Fibroblast of mammary gland (primary cell): Measurements from ENCODE around the gene CREB3L1.

Experiments used
- DNase-seq: peaks from one replicate; pipeline ENCODE4 v3.0.0-alpha.2; 2010; ENCODE audit warnings: low read depth
- H3K4me3 ChIP-seq: 2 replicates; pipeline ENCODE4 v1.5.1; 2011; ENCODE audit warnings: low read depth, mild to moderate bottlenecking, low read length, moderate library complexity; ENCODE audit not compliant: control insufficient read depth
- CTCF ChIP-seq: conservative IDR thresholded peaks from 2 replicates; pipeline ENCODE4 v1.5.1; 2011; ENCODE audit warnings: low read depth, low read length, inconsistent platforms; ENCODE audit not compliant: control insufficient read depth, insufficient read depth

CREB3L1 gene

GRCh38 chr11:46350695-46351094 is 73.2 kb downstream of the CREB3L1 start:
- no peak for DNase-seq
- no peak overlapping the region for H3K4me3 ChIP-seq
- no peak for TF ChIP-seq CTCF

- no peak for DNase-seq
- TF ChIP-seq CTCF = no peak
- H3K4me3 ChIP-seq = no peak overlapping the region
Observed at GRCh38 chr11:46351148-46351547, 73.7 kb downstream of the CREB3L1 start.

GRCh38 chr11:46351606-46352005 is 74.1 kb downstream of the CREB3L1 start:
- no peak for DNase-seq
- no peak overlapping the region for H3K4me3 ChIP-seq
- TF ChIP-seq CTCF = no peak

- peak; percentile 42 for DNase-seq
- H3K4me3 ChIP-seq = no peak overlapping the region
- TF ChIP-seq CTCF = peak; percentile 79
Observed at GRCh38 chr11:46352063-46352841, 74.8 kb downstream of the CREB3L1 start.

- peak; percentile 58 for DNase-seq
- H3K4me3 ChIP-seq = no peak overlapping the region
- no peak for TF ChIP-seq CTCF
Observed at GRCh38 chr11:46353698-46354097, 76.2 kb downstream of the CREB3L1 start.

- DNase-seq = peak; percentile 81
- H3K4me3 ChIP-seq = no peak overlapping the region
- TF ChIP-seq CTCF = no peak
Observed at GRCh38 chr11:46356924-46357482, 79.5 kb downstream of the CREB3L1 start.
